GM23248 (cell line): ENCODE data around the gene MMAA.

Experiments
- EZH2 ChIP-seq: fragments of 200-600 bp; sonication (generic); IDR thresholded peaks from 2 replicates; pipeline ENCODE4 v1.6.1; 2018; ENCODE audit warnings: antibody characterized with exemption, mild to moderate bottlenecking; ENCODE audit not compliant: insufficient read depth, poor library complexity, severe bottlenecking
- EZH2phosphoT487 ChIP-seq: fragments of 200-600 bp; sonication (generic); IDR thresholded peaks from 2 replicates; pipeline ENCODE4 v1.6.1; 2018; ENCODE audit warnings: antibody characterized with exemption, moderate library complexity, mild to moderate bottlenecking, low read depth; ENCODE audit not compliant: insufficient read depth

DNA sequence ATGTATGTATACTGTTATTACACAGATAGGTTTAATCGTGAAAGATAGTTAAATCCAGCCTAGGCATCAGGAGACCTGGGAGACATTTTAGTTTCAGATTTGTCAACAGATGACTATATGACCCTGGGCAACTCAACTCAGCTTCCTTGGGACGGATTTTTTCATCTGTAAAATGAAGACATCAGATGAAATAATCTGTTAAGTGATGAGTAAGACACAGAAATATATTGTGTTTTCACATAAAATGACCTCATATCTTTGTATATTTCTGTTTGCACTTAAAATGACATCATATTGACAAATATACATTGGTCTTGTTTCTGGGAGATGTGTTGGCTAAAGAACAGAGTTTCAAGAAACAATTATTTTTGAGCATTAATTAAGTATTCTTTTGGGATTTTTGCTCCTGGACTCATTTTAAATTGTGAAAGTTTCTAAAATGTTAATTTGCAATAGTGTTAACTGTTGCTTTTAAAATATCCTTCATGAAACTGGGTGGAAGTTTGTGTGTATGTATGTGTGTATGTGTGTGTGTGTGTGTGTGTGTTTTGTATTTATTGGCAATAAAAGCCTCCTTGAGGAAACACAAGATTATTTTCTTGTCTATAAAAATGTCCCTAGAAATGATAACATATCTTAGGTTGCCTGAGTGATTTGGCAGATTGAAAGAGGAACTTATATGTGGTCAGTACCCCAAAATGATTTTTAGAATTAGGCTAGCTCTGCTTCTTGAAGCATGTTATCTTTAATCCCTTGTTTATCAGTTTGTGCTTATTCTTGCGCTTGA lies 29.1 kb upstream of the MMAA start:
- TF ChIP-seq EZH2phosphoT487, result no peak
- no peak for TF ChIP-seq EZH2
